ENCODE measurements around the gene TRIM71. TPM values are rescaled to one million over a fixed set of nuclear protein-coding genes. Genes with fewer than 3 reads are reported as not detected.

The TRIM71 gene
- total and polyA plus RNA-seq, 9 donors = 0.05 to 0.43 (median 0.07) TPM; not detected in 4

- H3K27ac ChIP-seq = no peak overlapping the region
- H3K4me3 ChIP-seq = no peak overlapping the region
- H3K27me3 ChIP-seq = no peaks in the 10 kb centered on the region
- no peak for DNase-seq
- intact Hi-C loops (cut with DNase I) = no loop called here
- TF ChIP-seq, protein P1, sequence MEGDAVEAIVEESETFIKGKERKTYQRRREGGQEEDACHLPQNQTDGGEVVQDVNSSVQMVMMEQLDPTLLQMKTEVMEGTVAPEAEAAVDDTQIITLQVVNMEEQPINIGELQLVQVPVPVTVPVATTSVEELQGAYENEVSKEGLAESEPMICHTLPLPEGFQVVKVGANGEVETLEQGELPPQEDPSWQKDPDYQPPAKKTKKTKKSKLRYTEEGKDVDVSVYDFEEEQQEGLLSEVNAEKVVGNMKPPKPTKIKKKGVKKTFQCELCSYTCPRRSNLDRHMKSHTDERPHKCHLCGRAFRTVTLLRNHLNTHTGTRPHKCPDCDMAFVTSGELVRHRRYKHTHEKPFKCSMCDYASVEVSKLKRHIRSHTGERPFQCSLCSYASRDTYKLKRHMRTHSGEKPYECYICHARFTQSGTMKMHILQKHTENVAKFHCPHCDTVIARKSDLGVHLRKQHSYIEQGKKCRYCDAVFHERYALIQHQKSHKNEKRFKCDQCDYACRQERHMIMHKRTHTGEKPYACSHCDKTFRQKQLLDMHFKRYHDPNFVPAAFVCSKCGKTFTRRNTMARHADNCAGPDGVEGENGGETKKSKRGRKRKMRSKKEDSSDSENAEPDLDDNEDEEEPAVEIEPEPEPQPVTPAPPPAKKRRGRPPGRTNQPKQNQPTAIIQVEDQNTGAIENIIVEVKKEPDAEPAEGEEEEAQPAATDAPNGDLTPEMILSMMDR (IDR thresholded peaks at IDR 0.05) = no peak
- TF ChIP-seq EP300 (IDR thresholded peaks at IDR 0.05) (no peak), POLR2A (IDR thresholded peaks at IDR 0.05) (no peak)
- no peaks in the 10 kb centered on the region for H3K9me3 ChIP-seq
- WGBS, 3 donors = 88 to 96% (median 96%) methylated on average over 5 of the region's 5 CpGs
- H3K36me3 ChIP-seq = no peaks in the 10 kb centered on the region
- peaks cover 2% of the 10 kb centered on the region for H3K4me1 ChIP-seq (ENCODE audit: insufficient read depth)
Measured at GRCh38 chr3:32862936-32863487, 45.2 kb downstream of the TRIM71 start.

DNA sequence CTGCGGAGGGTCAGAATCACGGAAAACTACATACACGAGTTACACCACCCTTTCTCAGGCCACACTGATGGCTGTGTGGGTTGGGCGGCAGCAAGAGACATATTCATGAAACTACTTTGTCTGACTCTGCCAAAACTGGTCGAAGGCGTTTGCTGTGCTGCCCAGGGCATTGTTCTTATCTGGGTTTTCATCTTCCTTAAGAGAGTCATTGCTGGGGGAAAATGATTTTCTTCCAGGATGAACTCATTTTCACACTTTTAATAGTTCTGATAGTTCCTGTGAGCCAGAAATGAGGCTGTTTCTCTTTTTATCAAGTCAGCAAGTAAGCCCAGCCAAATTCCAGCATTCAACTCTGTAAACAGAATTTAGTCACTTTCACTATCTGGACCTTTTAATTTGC lies 47.6 kb downstream of the TRIM71 start:
- Histone ChIP-seq H3K36me3 (no peaks in the 10 kb centered on the region), H3K4me1 (ENCODE audit: insufficient read depth) (peaks cover 5% of the 10 kb centered on the region), H3K27ac (no peak overlapping the region), H3K27me3 (no peaks in the 10 kb centered on the region), H3K9me3 (no peaks in the 10 kb centered on the region), H3K4me3 (no peak overlapping the region)
- intact Hi-C loops (cut with DNase I) = no loop called here
- 18 to 29% (median 19%) methylated on average over 6 of the region's 6 CpGs for WGBS, 3 donors
- DNase-seq = no peak
- TF ChIP-seq EP300 (IDR thresholded peaks at IDR 0.05) (no peak), POLR2A (IDR thresholded peaks at IDR 0.05) (no peak)
- TF ChIP-seq, protein P1 (IDR thresholded peaks at IDR 0.05) = no peak

DNA sequence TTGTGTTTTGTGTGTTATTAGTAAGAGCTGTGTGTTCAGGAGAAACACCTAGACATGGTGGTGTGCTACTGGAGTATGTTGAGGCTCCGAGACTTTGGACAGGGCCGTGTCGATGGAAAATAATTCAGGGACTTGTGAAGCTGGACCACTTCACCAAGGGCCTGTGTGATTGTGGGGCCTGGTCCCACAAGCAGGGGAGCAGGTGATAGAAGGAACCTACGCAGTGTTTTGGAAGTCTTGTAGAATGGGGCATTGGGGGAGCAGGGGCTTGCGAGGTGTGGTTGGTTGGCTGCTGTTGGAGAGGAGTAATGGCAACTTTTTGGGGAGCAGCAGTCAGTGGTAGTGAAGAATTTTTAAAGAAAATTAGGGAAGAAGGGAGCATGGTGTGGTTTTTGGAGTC lies 48.7 kb downstream of the TRIM71 start:
- Histone ChIP-seq H3K27me3 (no peaks in the 10 kb centered on the region), H3K9me3 (no peaks in the 10 kb centered on the region), H3K4me1 (ENCODE audit: insufficient read depth) (peaks cover 5% of the 10 kb centered on the region), H3K27ac (no peak overlapping the region), H3K4me3 (no peak overlapping the region), H3K36me3 (no peaks in the 10 kb centered on the region)
- no peak for TF ChIP-seq EP300 (IDR thresholded peaks at IDR 0.05)
- TF ChIP-seq POLR2A (IDR thresholded peaks at IDR 0.05) = no peak
- TF ChIP-seq, protein P1 (IDR thresholded peaks at IDR 0.05) = no peak
- no peak for DNase-seq
- 94 to 99% (median 99%) methylated on average over 5 of the region's 5 CpGs for WGBS, 3 donors
- intact Hi-C loops (cut with DNase I) = no loop called here

GRCh38 chr3:32867954-32868353 lies 50.2 kb downstream of the TRIM71 start:
- no peaks in the 10 kb centered on the region for H3K36me3 ChIP-seq
- no peaks in the 10 kb centered on the region for H3K27me3 ChIP-seq
- no peak for DNase-seq
- H3K4me1 ChIP-seq (ENCODE audit: insufficient read depth) = peaks cover 5% of the 10 kb centered on the region
- no peaks in the 10 kb centered on the region for H3K9me3 ChIP-seq
- 67 to 85% (median 77%) methylated on average over 5 of the region's 5 CpGs for WGBS, 3 donors
- no peak overlapping the region for H3K27ac ChIP-seq
- no peak overlapping the region for H3K4me3 ChIP-seq
- intact Hi-C loops (cut with DNase I) = no loop called here
- no peak for TF ChIP-seq EP300 (IDR thresholded peaks at IDR 0.05)
- no peak for TF ChIP-seq POLR2A (IDR thresholded peaks at IDR 0.05)
- TF ChIP-seq, protein P1 (IDR thresholded peaks at IDR 0.05) = no peak
